Stimulated activated CD4-positive, alpha-beta T cell treated with anti-CD3 and anti-CD28 coated beads, TNF-alpha, amount 100 ng/mL, for 24 hours (primary cell): ENCODE data around the gene ZNF660.

Experiments
- DNase-seq, 3 experiments: peaks; one replicate each; pipeline ENCODE4 v3.0.0-alpha.2; 2020; ENCODE audit warnings: low read depth in 3 of 3

The ZNF660 gene

GRCh38 chr3:44632193-44632592 lies 47.4 kb downstream of the ZNF660 start:
- DNase-seq: no peak

GRCh38 chr3:44642337-44642736 lies 57.6 kb downstream of the ZNF660 start:
- DNase-seq: no peak

GRCh38 chr3:44643024-44643423 lies 58.3 kb downstream of the ZNF660 start:
- no peak for DNase-seq

- DNase-seq: no peak
Measured at GRCh38 chr3:44647771-44648170, 63.0 kb downstream of the ZNF660 start.

DNA sequence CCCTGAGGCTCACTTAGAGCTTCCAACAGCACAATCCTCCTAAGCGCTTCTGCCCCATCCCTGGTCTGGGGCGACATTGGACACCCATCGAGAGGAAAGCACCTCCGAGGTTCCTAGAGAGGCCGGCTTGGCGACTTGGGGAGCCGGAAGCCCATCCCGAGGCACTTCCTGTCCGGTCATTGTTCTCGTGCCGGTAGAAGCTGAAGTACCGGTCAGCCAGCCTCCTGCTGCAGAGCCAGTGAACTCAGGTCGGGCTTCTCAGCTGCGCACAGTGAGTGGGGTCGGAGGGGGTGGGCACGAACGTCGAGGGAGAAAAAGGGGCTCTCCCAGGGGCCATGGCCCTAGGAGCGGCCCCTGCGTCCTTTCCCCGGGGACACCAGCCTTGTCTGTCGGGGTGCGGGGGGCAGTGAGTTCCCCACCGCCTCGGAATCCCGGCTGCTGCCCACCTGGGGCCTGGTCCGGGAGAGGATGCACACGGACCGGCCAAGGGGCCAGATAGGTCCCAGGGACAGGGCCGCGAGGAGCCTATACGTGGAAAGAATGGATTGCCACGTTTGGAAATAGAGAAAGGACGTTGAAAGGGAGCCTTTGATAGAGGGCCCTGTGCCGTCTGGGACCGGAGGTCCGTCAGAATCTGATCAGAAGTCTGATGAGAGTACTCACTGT lies 63.9 kb downstream of the ZNF660 start, which contains the start of gene ZNF35:
TSS of gene ZNF35 (plus strand) at position 169 of the 666 bp plus-strand sequence. CDS start 2,336 bp downstream, outside the sequence.
- peak in 2 of 3 experiments; percentile 22 to 53 for DNase-seq
